Stimulated activated CD8-positive, alpha-beta memory T cell treated with anti-CD3 and anti-CD28 coated beads, Interleukin-12 subunit alpha, Interleukin-12 subunit beta, amount 100 ng/mL, for 24 hours (primary cell): Measurements from ENCODE around the gene DNTT.
A peak's percentile ranks its signal among the peaks of the same experiment; 100 is the strongest.

Experiments
- DNase-seq: peaks from one replicate; pipeline ENCODE4 v3.0.0-alpha.2; 2020; ENCODE audit errors: extremely low read depth

Gene DNTT

DNA sequence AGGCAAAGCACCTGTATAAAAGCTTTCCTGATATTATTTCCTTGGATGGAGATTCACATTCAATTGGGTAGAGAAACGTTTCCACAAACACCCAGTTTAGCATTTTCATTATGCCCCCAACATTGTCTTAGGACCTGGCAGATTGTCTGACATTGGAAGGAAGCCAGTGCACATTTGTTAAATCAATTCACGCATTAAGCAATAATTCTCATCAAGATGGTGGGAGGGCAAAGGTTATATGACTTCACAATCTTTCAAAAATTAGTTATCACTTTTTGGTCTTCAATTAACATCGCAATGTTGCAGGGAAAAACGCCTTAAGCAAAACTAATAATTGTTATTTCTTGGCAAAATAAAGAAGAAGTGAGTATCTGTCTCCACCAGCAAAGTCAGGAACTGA, 38.2 kb downstream of the DNTT start:
- no peak for DNase-seq

DNA sequence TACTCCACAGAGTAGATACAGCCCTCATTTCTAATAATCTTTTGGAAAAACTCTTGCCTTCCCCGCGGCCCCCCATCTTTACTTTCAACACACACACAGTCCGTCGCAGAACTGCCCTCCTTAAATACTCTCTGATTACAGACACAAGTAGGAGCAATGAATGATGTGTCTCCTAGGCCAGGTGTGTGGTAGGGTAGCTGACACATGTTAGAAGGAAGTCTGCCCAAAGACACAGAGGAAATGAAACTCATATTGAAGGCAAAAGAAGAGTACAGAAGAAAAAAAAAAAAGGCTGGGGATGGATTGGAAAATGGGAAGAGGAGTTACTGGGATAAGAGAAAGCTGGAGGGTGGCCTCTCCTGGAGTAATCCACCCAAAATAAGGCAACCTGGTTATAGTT, 39.9 kb downstream of the DNTT start:
- no peak for DNase-seq

DNA sequence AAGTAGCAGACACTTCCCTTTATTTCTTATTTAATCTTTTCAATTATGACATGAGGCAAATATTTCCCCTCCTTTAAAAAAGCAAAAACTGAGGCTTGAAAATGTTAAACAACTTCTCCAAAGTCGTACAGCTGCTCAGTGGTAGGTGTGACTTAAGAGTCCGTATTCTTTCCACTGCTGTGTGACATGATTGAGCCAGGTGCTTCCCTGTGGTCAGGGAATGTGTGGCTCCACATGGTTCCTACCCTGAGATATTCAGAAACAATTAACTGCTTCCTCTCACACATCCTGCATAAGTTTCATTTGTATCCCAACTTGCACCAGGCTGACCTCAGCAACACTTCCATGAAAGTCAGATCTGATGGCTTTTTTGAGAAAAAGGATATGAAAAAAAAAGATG, 41.0 kb downstream of the DNTT start:
- no peak for DNase-seq

DNA sequence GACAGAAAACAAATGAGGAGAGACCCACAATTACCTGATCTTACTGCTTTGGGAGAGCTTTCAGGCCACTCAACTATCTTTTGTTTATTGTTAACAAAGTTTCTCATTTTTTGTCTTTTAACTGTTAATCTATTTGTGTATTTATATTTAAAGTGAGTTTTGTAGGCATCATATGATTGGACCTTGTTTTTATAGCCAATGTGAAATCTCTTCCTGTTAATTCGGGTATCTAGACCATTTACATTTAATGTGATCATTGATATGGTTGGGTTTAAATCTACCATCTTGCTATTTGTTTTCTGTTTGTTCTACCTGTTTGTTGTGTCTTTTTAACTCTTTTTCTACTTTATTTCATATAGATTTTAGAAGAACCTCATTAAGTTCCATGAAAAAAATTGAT, 42.1 kb downstream of the DNTT start:
- DNase-seq, result no peak

DNA sequence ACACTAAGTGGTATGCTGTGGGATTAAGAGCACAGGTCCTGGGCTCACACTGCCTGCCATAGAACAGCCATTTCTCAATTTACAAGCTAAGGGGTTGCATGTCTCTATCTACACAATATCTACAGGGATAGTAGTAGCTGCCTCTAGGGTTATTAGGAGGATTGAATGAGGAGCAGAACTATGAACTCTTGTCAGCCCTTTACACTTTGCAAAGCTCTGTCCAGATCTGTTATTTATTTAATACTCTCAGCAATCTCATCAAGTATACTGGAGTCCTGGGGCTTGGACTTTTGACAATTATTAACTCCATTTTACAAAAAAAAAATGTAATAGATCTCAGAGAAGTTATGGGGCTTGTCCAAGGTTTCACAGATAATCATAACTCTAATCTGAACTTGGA, 47.8 kb downstream of the DNTT start:
- no peak for DNase-seq

GRCh38 chr10:96352582-96352981, 48.3 kb downstream of the DNTT start:
- DNase-seq, result no peak

DNA sequence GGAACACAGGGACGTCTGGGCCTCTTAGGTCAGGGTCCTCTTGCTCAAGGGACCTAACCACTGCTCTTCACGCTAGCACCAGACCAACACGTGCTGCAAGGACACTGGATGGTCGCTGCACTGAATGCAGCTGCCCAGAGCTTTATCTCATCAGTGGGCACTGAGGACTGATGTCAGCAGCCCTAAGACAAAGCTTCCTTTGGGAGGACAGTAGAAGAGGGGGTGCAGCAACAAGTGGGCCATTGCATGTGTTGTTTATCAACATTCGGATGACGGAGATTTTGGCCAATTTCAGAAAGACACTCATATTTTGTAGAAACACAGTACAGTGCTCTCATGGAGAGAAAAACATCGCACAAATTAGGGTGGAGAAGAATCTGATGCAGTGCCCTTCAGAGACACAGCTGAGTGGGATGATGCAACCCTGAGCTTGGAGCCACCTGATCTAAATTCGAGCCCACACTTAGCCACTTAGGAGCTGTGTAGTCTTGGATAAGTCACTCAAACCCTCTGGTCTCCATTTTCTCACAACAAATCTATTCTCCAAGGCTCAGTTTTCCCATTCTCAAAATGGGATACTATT, 52.9 kb downstream of the DNTT start:
- no peak for DNase-seq

DNA sequence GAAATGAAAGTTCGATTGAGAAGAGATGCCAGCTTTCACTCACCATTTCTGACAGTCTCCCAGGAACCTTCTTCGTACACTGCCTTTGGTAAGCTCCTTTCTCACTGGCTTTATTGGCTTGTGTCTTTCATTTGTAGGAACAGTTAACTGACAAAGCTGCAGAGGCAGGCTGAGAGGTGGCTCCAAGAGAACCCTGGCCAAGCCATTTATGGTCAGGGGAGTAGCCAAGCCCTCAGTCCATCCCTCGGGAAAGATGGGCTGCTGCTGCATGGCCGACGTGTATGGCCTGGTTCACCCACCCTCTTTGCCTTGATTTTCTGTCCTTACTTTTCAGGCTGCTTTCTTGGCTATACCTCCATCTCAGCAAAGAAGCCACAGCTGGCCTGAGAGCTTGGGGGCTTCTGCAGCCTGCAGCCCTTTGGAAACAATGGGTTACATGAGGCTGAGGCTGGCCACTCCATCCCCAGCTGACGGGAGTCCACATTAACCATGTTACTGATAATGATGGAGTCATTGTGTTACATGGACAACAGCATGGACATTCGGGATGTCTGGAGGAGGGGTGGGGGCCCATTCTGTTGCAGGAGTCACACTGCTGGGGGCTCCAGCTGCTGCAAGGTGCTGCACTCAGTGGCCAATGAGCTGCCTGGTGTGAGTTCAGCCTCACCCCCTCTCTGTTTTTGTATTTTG, 54.8 kb downstream of the DNTT start, which contains the start of gene OPALIN:
Gene OPALIN, minus strand, starts transcription at position 152 of the 690 bp plus-strand sequence. Its CDS starts 106 bp downstream, at position 46.
- no peak for DNase-seq

GRCh38 chr10:96359616-96360015, 55.4 kb downstream of the DNTT start:
- no peak for DNase-seq

- DNase-seq, result no peak
Measured at GRCh38 chr10:96360331-96360730, 56.1 kb downstream of the DNTT start.

- DNase-seq, result no peak
Measured at GRCh38 chr10:96360766-96361165, 56.5 kb downstream of the DNTT start.

- DNase-seq, result no peak
Measured at GRCh38 chr10:96365571-96365970, 61.3 kb downstream of the DNTT start.

- no peak for DNase-seq
Measured at GRCh38 chr10:96366508-96366907, 62.3 kb downstream of the DNTT start.

GRCh38 chr10:96367470-96367869, 63.2 kb downstream of the DNTT start:
- no peak for DNase-seq

- DNase-seq, result no peak
Measured at GRCh38 chr10:96368971-96369370, 64.7 kb downstream of the DNTT start.

DNA sequence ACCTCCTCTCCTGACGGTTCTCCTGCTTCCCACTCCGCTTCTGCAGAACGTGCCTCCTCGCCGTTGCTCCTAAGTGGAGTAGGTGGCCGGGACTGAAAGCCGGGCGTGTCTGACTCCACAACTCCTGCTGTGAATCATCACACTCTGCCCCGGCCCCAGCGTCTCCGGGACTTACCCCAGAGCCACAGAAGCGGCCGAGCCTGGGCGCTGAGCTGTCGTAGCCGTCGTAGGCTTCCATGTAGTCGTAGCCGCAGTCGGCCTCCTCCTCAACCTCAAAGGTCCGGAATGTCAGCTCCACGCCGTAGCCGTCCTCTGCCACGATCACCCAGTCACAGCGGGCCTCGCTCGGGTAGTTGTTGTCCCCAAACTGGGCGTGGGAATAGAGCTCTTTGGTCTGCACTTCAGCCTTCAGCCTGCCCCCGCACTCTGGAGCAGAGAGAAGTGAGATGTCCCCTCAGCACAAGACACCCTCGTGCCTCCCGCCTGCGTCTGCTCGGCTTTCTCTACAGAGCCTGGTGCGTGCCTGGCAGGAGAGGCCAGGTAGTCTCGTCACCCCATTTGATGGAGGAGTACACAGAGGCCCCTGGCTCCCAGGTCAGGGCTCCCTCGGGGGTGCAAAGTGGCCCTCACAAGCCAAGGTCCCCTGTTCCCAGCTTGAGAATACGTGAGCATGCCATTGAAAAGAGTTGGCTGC, 65.8 kb downstream of the DNTT start:
- DNase-seq, result no peak

- DNase-seq, result no peak
Measured at GRCh38 chr10:96370584-96371157, 66.4 kb downstream of the DNTT start.

DNA sequence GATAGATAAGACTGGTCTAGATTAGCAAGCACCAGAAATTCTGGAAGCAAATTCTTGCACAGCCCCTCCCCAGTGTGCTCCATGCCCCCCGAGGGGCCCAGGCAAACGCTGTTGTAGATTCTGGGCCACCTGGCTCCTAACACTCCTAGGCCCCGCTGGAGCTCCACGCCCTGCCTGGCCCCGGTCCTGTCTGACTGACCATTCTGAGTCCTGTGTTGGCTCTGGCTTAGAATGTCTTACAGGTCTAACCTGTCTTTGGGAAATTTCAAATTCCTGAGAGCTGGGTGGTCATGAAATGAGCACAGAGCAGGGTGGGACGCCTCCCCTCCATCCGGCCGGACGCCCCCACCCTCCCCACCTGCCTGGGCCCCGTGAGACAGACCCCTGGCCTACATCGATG, 67.1 kb downstream of the DNTT start:
- no peak for DNase-seq

GRCh38 chr10:96374004-96374403, 69.8 kb downstream of the DNTT start:
- DNase-seq, result no peak

DNA sequence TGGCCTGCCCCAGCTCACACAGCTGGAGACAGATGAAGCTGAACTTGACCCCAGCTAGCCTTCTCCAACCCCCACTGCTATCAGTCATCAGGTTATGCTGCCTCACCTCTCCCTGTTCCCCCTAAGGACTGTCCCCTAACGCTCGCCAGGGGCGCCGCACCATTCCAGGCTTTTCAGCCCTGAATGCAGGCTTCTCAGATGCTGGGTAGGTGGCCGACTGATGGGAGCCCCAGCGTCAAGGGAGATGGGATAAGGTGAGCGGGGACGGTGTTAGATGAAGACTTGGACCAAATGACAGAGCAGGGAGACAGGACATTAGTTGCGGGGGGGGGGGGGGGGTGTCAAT, 70.4 kb downstream of the DNTT start:
- DNase-seq, result no peak

- peak; percentile 25 for DNase-seq
Measured at GRCh38 chr10:96374985-96375830, 71.0 kb downstream of the DNTT start.

DNA sequence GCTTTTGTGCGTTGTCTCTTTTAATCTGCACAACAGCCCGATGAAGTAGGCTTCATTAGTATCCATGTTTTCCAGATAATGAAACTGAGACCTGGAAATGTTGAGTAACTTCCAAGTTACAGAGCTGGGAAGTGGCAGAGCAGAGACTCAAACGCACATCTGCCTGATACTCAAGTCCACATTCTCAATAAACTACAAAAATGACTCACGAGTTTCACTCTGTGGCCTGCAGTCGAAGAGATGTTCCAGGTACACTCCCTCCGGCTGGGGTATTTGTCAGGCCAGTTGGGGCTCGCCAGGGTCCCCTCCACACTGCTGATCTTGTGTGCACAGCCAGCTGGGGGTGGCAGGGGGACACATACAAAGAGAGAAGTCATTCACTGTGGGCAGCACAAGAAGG, 72.2 kb downstream of the DNTT start:
- no peak for DNase-seq
